Measurements from ENCODE around the gene PIGC.

DNA sequence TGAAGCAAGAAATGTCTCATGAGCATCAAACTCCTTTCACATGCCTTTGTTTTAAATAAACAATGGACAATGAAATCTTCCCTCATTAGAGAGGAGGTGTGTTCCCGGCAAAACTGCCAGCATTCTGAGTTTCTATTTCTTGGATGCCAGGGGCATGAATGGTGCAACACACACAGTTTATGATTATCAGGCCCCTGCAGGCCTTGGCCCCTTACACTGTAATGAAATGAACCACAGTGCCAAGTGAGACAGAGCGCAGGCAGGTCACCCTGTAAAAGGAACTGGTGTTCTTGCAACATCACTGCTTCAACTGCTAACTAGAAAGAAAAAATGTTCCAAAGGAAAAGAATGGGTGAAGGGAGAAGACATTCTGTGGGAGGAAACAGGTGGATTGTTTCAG is 3.8 kb upstream of the PIGC start:
- TF ChIP-seq POLR2AphosphoS5 (IDR thresholded peaks at IDR 0.05) (no peak), CTCF (IDR thresholded peaks at IDR 0.05) (no peak), EP300 (IDR thresholded peaks at IDR 0.05) (no peak), POLR2A (IDR thresholded peaks at IDR 0.05) (no peak)

Measured in stomach (tissue), 4 donors.